Transverse colon (tissue), 4 donors: Measurements from ENCODE around the gene DSP. TPM values are rescaled to one million over a fixed set of nuclear protein-coding genes. Genes with fewer than 3 reads are reported as not detected.

ENCODE experiments used
- DNase-seq: peaks from one replicate; pipeline ENCODE4 v3.0.0-alpha.2; 2019
- H3K27ac ChIP-seq, 4 donors: fragments of 200-600 bp; sonication (generic); 2 replicates each; pipeline ENCODE4 v1.5.1; 2016 to 2018; ENCODE audit warnings: inconsistent platforms in 4 of 4
- H3K27me3 ChIP-seq: fragments of 200-600 bp; sonication (generic); 2 replicates; pipeline ENCODE4 v1.5.1; 2017; ENCODE audit warnings: inconsistent platforms
- H3K36me3 ChIP-seq, 4 donors: fragments of 200-600 bp; sonication (generic); 2 replicates each; pipeline ENCODE4 v1.5.1; 2017 to 2019; ENCODE audit warnings: inconsistent platforms in 4 of 4
- H3K4me1 ChIP-seq, 4 donors: fragments of 200-600 bp; sonication (generic); 2 replicates each; pipeline ENCODE4 v1.5.1; 2017 to 2020; ENCODE audit warnings: inconsistent platforms in 4 of 4
- H3K4me3 ChIP-seq, 4 donors: fragments of 200-600 bp; sonication (generic); 1 replicate in 1 of 4; 2 replicates in 3 of 4; pipeline versions ENCODE4 v1.5.1 to v1.6.1; 2017 to 2019; ENCODE audit warnings: inconsistent platforms in 4 of 4
- H3K9me3 ChIP-seq, 2 donors: fragments of 200-600 bp; sonication (generic); 2 replicates each; pipeline ENCODE4 v1.5.1; 2017 to 2019; ENCODE audit warnings: inconsistent platforms in 2 of 2
- EP300 ChIP-seq: sonication (generic); formaldehyde crosslinking; IDR thresholded peaks from one replicate; pipeline ENCODE4 v1.6.1; 2017; ENCODE audit warnings: antibody characterized with exemption, low read depth
- POLR2A ChIP-seq: fragments of 450-650 bp; IDR thresholded peaks from one replicate; pipeline ENCODE4 v1.6.1; 2016; ENCODE audit warnings: antibody characterized with exemption, mild to moderate bottlenecking, moderate library complexity
- POLR2AphosphoS5 ChIP-seq, 3 donors: sonication (generic); formaldehyde crosslinking; IDR thresholded peaks; one replicate each; pipeline ENCODE4 v1.6.1; 2016; ENCODE audit warnings: antibody characterized with exemption in 3 of 3
- WGBS, 2 donors: methylation state at CpG; one replicate each; pipeline ENCODE4 v1.1.5; 2018; ENCODE audit warnings: low coverage in 1 of 2; 5-methylcytosine and 5-hydroxymethylcytosine counted together
- in situ Hi-C, 4 donors: fragments of 200-750 bp; cut with MboI; loops; one replicate each; pipeline versions ENCODE4 v1.15.0 to v1.15.1; 2017; ENCODE audit warnings: low sequenced_read_pairs in 3 of 4, low pct_ligation_motif_present in 1 of 4, low pct_unique_long_range_greater_than_20kb in 1 of 4
- intact Hi-C: fragments of 100-400 bp; cut with DNase I; formaldehyde crosslinking; loops from one replicate; pipeline ENCODE4 v1.15.1; 2023; ENCODE audit warnings: low total_unique reads
- total RNA-seq, 4 donors: library from RNA; depleted of rRNA; stranded (reverse); fragments of >200 nt; gene quantifications; one replicate each; pipeline ENCODE4 v1.1.0, GENCODE V29; 2016
- TF ChIP-seq, protein P1 (sequence below), 5 experiments: fragments of 200-600 bp in 3 of 5; fragments of 450-650 bp in 2 of 5; sonication (generic) in 3 of 5; IDR thresholded peaks; 1 replicate in 2 of 5; 2 replicates in 3 of 5; pipeline ENCODE4 v1.5.1; 2016 to 2017; ENCODE audit warnings: antibody characterized with exemption in 5 of 5, inconsistent platforms in 3 of 5, mild to moderate bottlenecking in 2 of 5, moderate library complexity in 1 of 5

The DSP gene, protein sequence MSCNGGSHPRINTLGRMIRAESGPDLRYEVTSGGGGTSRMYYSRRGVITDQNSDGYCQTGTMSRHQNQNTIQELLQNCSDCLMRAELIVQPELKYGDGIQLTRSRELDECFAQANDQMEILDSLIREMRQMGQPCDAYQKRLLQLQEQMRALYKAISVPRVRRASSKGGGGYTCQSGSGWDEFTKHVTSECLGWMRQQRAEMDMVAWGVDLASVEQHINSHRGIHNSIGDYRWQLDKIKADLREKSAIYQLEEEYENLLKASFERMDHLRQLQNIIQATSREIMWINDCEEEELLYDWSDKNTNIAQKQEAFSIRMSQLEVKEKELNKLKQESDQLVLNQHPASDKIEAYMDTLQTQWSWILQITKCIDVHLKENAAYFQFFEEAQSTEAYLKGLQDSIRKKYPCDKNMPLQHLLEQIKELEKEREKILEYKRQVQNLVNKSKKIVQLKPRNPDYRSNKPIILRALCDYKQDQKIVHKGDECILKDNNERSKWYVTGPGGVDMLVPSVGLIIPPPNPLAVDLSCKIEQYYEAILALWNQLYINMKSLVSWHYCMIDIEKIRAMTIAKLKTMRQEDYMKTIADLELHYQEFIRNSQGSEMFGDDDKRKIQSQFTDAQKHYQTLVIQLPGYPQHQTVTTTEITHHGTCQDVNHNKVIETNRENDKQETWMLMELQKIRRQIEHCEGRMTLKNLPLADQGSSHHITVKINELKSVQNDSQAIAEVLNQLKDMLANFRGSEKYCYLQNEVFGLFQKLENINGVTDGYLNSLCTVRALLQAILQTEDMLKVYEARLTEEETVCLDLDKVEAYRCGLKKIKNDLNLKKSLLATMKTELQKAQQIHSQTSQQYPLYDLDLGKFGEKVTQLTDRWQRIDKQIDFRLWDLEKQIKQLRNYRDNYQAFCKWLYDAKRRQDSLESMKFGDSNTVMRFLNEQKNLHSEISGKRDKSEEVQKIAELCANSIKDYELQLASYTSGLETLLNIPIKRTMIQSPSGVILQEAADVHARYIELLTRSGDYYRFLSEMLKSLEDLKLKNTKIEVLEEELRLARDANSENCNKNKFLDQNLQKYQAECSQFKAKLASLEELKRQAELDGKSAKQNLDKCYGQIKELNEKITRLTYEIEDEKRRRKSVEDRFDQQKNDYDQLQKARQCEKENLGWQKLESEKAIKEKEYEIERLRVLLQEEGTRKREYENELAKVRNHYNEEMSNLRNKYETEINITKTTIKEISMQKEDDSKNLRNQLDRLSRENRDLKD (N-terminal part only)
- total RNA-seq, result 100 to 1,000 TPM; 160 to 243 (median 202) TPM

DNA sequence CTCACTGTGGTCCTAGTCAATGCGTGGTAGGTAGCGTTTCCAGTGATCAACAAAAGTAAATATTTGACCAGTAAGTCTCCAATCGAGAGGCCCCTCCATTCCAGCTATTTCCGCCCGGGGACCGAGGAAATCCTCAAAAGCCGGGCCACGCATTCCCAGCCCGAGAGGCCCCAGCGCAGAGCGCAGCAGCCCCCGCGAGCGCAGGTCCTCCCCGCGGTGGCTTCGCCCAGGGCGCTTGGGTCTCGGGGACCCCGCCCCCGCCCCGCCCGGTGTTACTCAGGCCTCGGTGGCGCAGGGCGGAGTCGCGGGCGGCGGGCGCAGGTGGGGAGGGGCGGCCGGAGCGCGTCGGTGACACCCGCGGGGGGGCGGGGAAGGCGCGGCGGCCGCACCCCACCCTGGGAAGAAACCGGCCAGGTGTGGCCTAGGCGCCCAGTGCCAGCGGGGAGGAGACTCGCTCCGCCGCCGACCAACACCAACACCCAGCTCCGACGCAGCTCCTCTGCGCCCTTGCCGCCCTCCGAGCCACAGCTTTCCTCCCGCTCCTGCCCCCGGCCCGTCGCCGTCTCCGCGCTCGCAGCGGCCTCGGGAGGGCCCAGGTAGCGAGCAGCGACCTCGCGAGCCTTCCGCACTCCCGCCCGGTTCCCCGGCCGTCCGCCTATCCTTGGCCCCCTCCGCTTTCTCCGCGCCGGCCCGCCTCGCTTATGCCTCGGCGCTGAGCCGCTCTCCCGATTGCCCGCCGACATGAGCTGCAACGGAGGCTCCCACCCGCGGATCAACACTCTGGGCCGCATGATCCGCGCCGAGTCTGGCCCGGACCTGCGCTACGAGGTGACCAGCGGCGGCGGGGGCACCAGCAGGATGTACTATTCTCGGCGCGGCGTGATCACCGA lies at the start of gene DSP:
TSS of gene DSP (plus strand) at position 497 of the 890 bp plus-strand sequence. CDS start at position 742, 245 bp downstream.
- in situ Hi-C loops, result no loop called here
- TF ChIP-seq POLR2A (peak; percentile 98), EP300 (peak; percentile 9), POLR2AphosphoS5 (IDR thresholded peaks at IDR 0.05) (peak; percentile 83 to 99 (median 99))
- TF ChIP-seq, protein P1, sequence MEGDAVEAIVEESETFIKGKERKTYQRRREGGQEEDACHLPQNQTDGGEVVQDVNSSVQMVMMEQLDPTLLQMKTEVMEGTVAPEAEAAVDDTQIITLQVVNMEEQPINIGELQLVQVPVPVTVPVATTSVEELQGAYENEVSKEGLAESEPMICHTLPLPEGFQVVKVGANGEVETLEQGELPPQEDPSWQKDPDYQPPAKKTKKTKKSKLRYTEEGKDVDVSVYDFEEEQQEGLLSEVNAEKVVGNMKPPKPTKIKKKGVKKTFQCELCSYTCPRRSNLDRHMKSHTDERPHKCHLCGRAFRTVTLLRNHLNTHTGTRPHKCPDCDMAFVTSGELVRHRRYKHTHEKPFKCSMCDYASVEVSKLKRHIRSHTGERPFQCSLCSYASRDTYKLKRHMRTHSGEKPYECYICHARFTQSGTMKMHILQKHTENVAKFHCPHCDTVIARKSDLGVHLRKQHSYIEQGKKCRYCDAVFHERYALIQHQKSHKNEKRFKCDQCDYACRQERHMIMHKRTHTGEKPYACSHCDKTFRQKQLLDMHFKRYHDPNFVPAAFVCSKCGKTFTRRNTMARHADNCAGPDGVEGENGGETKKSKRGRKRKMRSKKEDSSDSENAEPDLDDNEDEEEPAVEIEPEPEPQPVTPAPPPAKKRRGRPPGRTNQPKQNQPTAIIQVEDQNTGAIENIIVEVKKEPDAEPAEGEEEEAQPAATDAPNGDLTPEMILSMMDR (IDR thresholded peaks at IDR 0.05), result no peak
- WGBS, 2 donors, result 0 to 1% methylated on average over 2 to 46 of the region's 105 CpGs
- peak; percentile 90 for DNase-seq
- Histone ChIP-seq H3K4me1 (peaks cover 0 to 29% (median 20%) of the 10 kb centered on the region in 4 donors), H3K9me3 (no peaks in the 10 kb centered on the region), H3K4me3 (peak within 1 kb of the TSS; percentile 54 to 70 (median 57)), H3K27ac (peak within 1 kb of the TSS; percentile 76 to 91 (median 86)), H3K27me3 (peaks cover 59% of the 10 kb centered on the region), H3K36me3 (no peaks in the 10 kb centered on the region)
- intact Hi-C loops, result no loop called here

DNA sequence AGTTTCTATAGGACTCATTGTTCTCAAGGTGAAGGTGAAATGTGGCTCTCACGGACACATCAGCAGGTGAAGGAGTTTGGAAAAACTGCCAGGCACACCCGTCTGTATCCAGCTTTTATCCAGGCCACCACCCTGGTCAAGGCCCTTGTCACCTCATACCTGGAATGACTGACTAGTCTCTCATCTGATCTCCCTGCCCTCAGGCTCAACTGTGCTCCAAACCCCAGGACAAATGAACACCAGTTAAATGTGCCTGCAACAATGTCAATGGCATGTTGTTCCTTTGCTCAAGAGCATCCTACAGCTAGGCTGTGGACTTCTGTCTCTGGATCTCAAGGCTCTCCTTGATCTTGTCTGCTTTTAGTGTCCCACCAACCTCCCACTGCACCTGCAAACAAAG lies 47.6 kb upstream of the DSP start:
- 89 to 100% methylated on average over 1 to 2 of the region's 2 CpGs for WGBS, 2 donors
- DNase-seq, result no peak
- Histone ChIP-seq H3K27me3 (no peaks in the 10 kb centered on the region), H3K36me3 (no peaks in the 10 kb centered on the region), H3K27ac (no peak overlapping the region), H3K4me3 (no peak overlapping the region), H3K4me1 (peaks cover 0 to 5% (median 4%) of the 10 kb centered on the region in 4 donors), H3K9me3 (no peaks in the 10 kb centered on the region)
- TF ChIP-seq, protein P1 (IDR thresholded peaks at IDR 0.05), result no peak
- no peak for TF ChIP-seq POLR2AphosphoS5 (IDR thresholded peaks at IDR 0.05)
- TF ChIP-seq POLR2A, result no peak
- no peak for TF ChIP-seq EP300
- in situ Hi-C loops, result no loop called here
- intact Hi-C loops, result no loop called here

DNA sequence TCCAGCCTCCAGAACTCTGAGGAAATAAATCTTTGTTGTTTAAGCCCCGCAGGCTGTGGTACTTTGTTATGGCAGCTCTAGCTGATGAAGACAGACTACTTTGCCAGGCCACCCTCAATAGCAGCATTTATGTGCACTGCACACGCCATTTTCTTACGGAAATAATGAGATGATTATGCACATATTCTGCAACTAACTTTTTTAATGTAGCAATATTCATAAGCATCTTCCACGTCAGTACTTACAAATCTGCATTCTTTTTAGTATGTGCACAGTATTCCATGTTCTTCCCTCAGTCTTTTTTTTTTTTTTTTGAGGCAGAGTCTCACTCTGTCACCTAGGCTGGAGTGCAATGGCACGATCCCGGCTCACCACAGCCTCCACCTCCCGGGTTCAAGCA lies 46.8 kb upstream of the DSP start:
- H3K27ac ChIP-seq, result no peak overlapping the region
- no peaks in the 10 kb centered on the region for H3K36me3 ChIP-seq
- DNase-seq, result no peak
- H3K4me3 ChIP-seq, result no peak overlapping the region
- no peaks in the 10 kb centered on the region for H3K27me3 ChIP-seq
- WGBS, 2 donors, result 84 to 91% methylated on average over 4 to 7 of the region's 7 CpGs
- H3K9me3 ChIP-seq, result no peaks in the 10 kb centered on the region
- intact Hi-C loops (no loop called here), in situ Hi-C loops (no loop called here)
- no peak for TF ChIP-seq POLR2AphosphoS5 (IDR thresholded peaks at IDR 0.05)
- TF ChIP-seq, protein P1 (IDR thresholded peaks at IDR 0.05), result no peak
- TF ChIP-seq POLR2A, result no peak
- no peak for TF ChIP-seq EP300
- no peaks in the 10 kb centered on the region for H3K4me1 ChIP-seq
